OCI-LY7 (cell line): ENCODE results near the gene OR13C9. TPM values are rescaled to one million over a fixed set of nuclear protein-coding genes. Genes with fewer than 3 reads are reported as not detected.
"Not testable (repeated sequence)": the region's sequence is repeated elsewhere in the genome, so short reads cannot be mapped to it uniquely, and the experiment has no call there.

Experiments
- BruUV-seq: library from RNA; stranded (reverse); fragments of 400-500 nt; replicated peaks from 2 replicates; lab custom pipeline; 2021; lab: Mats Ljungman, UMichigan
- CTCF ChIA-PET: fragments of 300-600 bp; sonication (Branson Sonifier 250); formaldehyde crosslinking; loops from one replicate; lab custom pipeline; 2022; ENCODE audit warnings: antibody characterized with exemption; ENCODE audit not compliant: unreplicated experiment; lab: Charles Lee
- POLR2A ChIA-PET: fragments of 300-600 bp; sonication (Branson Sonifier 250); formaldehyde crosslinking; loops from one replicate; lab custom pipeline; 2022; ENCODE audit warnings: antibody characterized with exemption; lab: Charles Lee
- DNase-seq: peaks from one replicate; pipeline ENCODE4 v3.0.0-alpha.2; 2015; ENCODE audit warnings: low spot score
- H2AFZ ChIP-seq: fragments of 200-600 bp; sonication (generic), shearing (Covaris generic); 2 replicates; pipeline ENCODE4 v1.6.1; 2014; ENCODE audit warnings: mild to moderate bottlenecking, antibody characterized with exemption, low read length, moderate library complexity
- H3K27ac ChIP-seq: fragments of 200-600 bp; sonication (generic); 2 replicates; pipeline ENCODE4 v1.5.1; 2014; ENCODE audit warnings: mixed run types, low read depth, mild to moderate bottlenecking, moderate library complexity, low read length, inconsistent platforms; ENCODE audit not compliant: poor library complexity, severe bottlenecking
- H3K36me3 ChIP-seq: fragments of 200-600 bp; sonication (generic); 2 replicates; pipeline ENCODE4 v1.6.1; 2014; ENCODE audit warnings: mild to moderate bottlenecking, antibody characterized with exemption, low read length, moderate library complexity, mixed read lengths; ENCODE audit not compliant: insufficient read depth
- H3K4me1 ChIP-seq: fragments of 200-600 bp; sonication (generic); 2 replicates; pipeline ENCODE4 v1.5.1; 2014; ENCODE audit warnings: mild to moderate bottlenecking, low read length; ENCODE audit not compliant: insufficient read depth, poor library complexity, severe bottlenecking
- H3K4me2 ChIP-seq: fragments of 200-600 bp; sonication (generic); 2 replicates; pipeline ENCODE4 v1.6.1; 2014; ENCODE audit warnings: mild to moderate bottlenecking, low read length
- H3K4me3 ChIP-seq: fragments of 200-600 bp; sonication (generic); 2 replicates; pipeline ENCODE4 v1.5.1; 2014; ENCODE audit warnings: mild to moderate bottlenecking, low read depth, low read length; ENCODE audit not compliant: poor library complexity, severe bottlenecking
- H3K79me2 ChIP-seq: fragments of 200-600 bp; sonication (generic); 2 replicates; pipeline ENCODE4 v1.6.1; 2016; ENCODE audit warnings: low read depth, mild to moderate bottlenecking, low read length, moderate library complexity, mixed read lengths; ENCODE audit not compliant: insufficient read depth
- H3K9me2 ChIP-seq: fragments of 200-600 bp; sonication (generic); 2 replicates; pipeline ENCODE4 v1.6.1; 2016; ENCODE audit warnings: mild to moderate bottlenecking, low read length, mixed read lengths; ENCODE audit not compliant: insufficient read depth
- H3K9me3 ChIP-seq: fragments of 200-600 bp; sonication (generic); 2 replicates; pipeline ENCODE4 v1.6.1; 2014; ENCODE audit warnings: mild to moderate bottlenecking, mixed run types, low read length, mixed read lengths
- H4K20me1 ChIP-seq: fragments of 200-600 bp; sonication (generic); 2 replicates; pipeline ENCODE4 v1.6.1; 2014; ENCODE audit warnings: mild to moderate bottlenecking, antibody characterized with exemption, low read length, moderate library complexity, mixed read lengths; ENCODE audit not compliant: insufficient read depth
- EZH2phosphoT487 ChIP-seq: fragments of 200-600 bp; sonication (generic); IDR thresholded peaks from 2 replicates; pipeline ENCODE4 v1.6.1; 2018; ENCODE audit warnings: low read depth, borderline replicate concordance, mild to moderate bottlenecking, mixed run types, antibody characterized with exemption, low read length, moderate library complexity, mixed read lengths
- intact Hi-C: fragments of 100-400 bp; cut with micrococcal nuclease; formaldehyde crosslinking; loops from one replicate; pipeline ENCODE4 v1.10.0; 2022; ENCODE audit not compliant: unreplicated experiment
- total RNA-seq, 2 experiments: library from RNA; depleted of rRNA in 1 of 2; stranded (reverse); fragments of >200 nt in 1 of 2; shearing (Covaris generic) in 1 of 2; gene quantifications; 2 replicates each; pipeline ENCODE4 v1.2.3, GENCODE V29; 2014 to 2022
- TF ChIP-seq, protein P1 (sequence below): fragments of 200-600 bp; sonication (generic); conservative IDR thresholded peaks from 2 replicates; pipeline ENCODE4 v1.5.1; 2014; ENCODE audit warnings: mild to moderate bottlenecking, antibody characterized with exemption, low read length, moderate library complexity, mixed read lengths

The OR13C9 gene
- total RNA-seq, 2 experiments from 2014 or later = not detected

- no peak overlapping the region for H2AFZ ChIP-seq
- H3K4me2 ChIP-seq = no peak overlapping the region
- intact Hi-C loops = no loop called here
- H3K79me2 ChIP-seq = no peaks in the 10 kb centered on the region
- no peak overlapping the region for H3K27ac ChIP-seq
- H3K9me2 ChIP-seq = no peaks in the 10 kb centered on the region
- CTCF ChIA-PET = no interaction called here
- no peaks in the 10 kb centered on the region for H3K9me3 ChIP-seq
- H3K4me1 ChIP-seq = no peaks in the 10 kb centered on the region
- no peaks in the 10 kb centered on the region; the same call in 1 of the 2 replicates for H4K20me1 ChIP-seq
- POLR2A ChIA-PET = no interaction called here
- DNase-seq = no peak
- no peak overlapping the region for H3K4me3 ChIP-seq
- no peaks in the 10 kb centered on the region for H3K36me3 ChIP-seq
- TF ChIP-seq EZH2phosphoT487 = no peak
- TF ChIP-seq, protein P1, sequence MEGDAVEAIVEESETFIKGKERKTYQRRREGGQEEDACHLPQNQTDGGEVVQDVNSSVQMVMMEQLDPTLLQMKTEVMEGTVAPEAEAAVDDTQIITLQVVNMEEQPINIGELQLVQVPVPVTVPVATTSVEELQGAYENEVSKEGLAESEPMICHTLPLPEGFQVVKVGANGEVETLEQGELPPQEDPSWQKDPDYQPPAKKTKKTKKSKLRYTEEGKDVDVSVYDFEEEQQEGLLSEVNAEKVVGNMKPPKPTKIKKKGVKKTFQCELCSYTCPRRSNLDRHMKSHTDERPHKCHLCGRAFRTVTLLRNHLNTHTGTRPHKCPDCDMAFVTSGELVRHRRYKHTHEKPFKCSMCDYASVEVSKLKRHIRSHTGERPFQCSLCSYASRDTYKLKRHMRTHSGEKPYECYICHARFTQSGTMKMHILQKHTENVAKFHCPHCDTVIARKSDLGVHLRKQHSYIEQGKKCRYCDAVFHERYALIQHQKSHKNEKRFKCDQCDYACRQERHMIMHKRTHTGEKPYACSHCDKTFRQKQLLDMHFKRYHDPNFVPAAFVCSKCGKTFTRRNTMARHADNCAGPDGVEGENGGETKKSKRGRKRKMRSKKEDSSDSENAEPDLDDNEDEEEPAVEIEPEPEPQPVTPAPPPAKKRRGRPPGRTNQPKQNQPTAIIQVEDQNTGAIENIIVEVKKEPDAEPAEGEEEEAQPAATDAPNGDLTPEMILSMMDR = no peak
- BruUV-seq = no TSS peak
These were observed 16.0 kb upstream of the OR13C9 start for GRCh38 chr9:104633976-104634520.

- H3K27ac ChIP-seq, DNase-seq, H3K4me1 ChIP-seq, CTCF ChIA-PET, H3K4me2 ChIP-seq, H4K20me1 ChIP-seq, H3K4me3 ChIP-seq, H2AFZ ChIP-seq, intact Hi-C loops, H3K9me3 ChIP-seq, H3K79me2 ChIP-seq, H3K36me3 ChIP-seq, BruUV-seq, H3K9me2 ChIP-seq: not testable (repeated sequence)
- POLR2A ChIA-PET = interaction anchor here (0.6 kb wide), 1 partner anchor 759 kb away, joined by 3 read pairs; no protein-coding TSS in a partner anchor
These were observed 8.0 kb upstream of the OR13C9 start for GRCh38 chr9:104625964-104626363.

GRCh38 chr9:104617418-104617817, 586 bp downstream of the OR13C9 start:
- TF ChIP-seq, protein P1 = no peak
- no peak for TF ChIP-seq EZH2phosphoT487
- CTCF ChIA-PET = no interaction called here
- no TSS peak for BruUV-seq

More at GRCh38 chr9:104617418-104617817, 586 bp downstream of the OR13C9 start:
- no peaks in the 10 kb centered on the region for H3K9me2 ChIP-seq
- DNase-seq = no peak
- H2AFZ ChIP-seq = no peak overlapping the region
- intact Hi-C loops = no loop called here
- no peaks in the 10 kb centered on the region for H3K36me3 ChIP-seq
- H4K20me1 ChIP-seq = no peaks in the 10 kb centered on the region
- H3K9me3 ChIP-seq = no peaks in the 10 kb centered on the region
- H3K4me3 ChIP-seq = no peak overlapping the region
- H3K27ac ChIP-seq = no peak overlapping the region
- no peak overlapping the region for H3K4me2 ChIP-seq
- H3K79me2 ChIP-seq = no peaks in the 10 kb centered on the region
- POLR2A ChIA-PET = no interaction called here
- H3K4me1 ChIP-seq = no peaks in the 10 kb centered on the region
